WTC11 (cell line): ENCODE data around the gene MMP17.

Experiments used
- ATF3 ChIP-seq: sonication (generic); formaldehyde crosslinking; conservative IDR thresholded peaks from 2 replicates; pipeline ENCODE4 v1.8.1; 2022; ENCODE audit warnings: mild to moderate bottlenecking, missing genetic modification reagents
- CBFB ChIP-seq: sonication (generic); formaldehyde crosslinking; IDR thresholded peaks from 2 replicates; pipeline ENCODE4 v1.8.1; 2022; ENCODE audit warnings: mild to moderate bottlenecking, low read depth, missing genetic modification reagents
- CTCF ChIP-seq: fragments of 200-600 bp; IDR thresholded peaks from 2 replicates; pipeline ENCODE4 v1.8.0; 2022; ENCODE audit warnings: antibody characterized with exemption
- JUN ChIP-seq: sonication (generic); formaldehyde crosslinking; IDR thresholded peaks from 2 replicates; pipeline ENCODE4 v1.8.0; 2023; ENCODE audit warnings: mild to moderate bottlenecking, missing genetic modification reagents
- MAX ChIP-seq: sonication (generic); formaldehyde crosslinking; IDR thresholded peaks from 2 replicates; pipeline ENCODE4 v1.8.0; 2022; ENCODE audit warnings: mild to moderate bottlenecking, missing genetic modification reagents
- NFATC4 ChIP-seq: fragments of 250-450 bp; sonication (Bioruptor Pico); IDR thresholded peaks from 2 replicates; pipeline ENCODE4 v1.9.0; 2021; ENCODE audit warnings: mild to moderate bottlenecking
- NR2C2 ChIP-seq: sonication (generic); formaldehyde crosslinking; IDR thresholded peaks from 2 replicates; pipeline ENCODE4 v1.8.0; 2022; ENCODE audit warnings: mild to moderate bottlenecking, missing genetic modification reagents
- SP1 ChIP-seq: sonication (generic); formaldehyde crosslinking; conservative IDR thresholded peaks from 2 replicates; pipeline ENCODE4 v1.8.1; 2022; ENCODE audit warnings: missing genetic modification reagents
- TF ChIP-seq, protein P1 (sequence below): sonication (generic); formaldehyde crosslinking; IDR thresholded peaks from 2 replicates; pipeline ENCODE4 v1.8.0; 2022; ENCODE audit warnings: mild to moderate bottlenecking, missing genetic modification reagents
- TF ChIP-seq, protein P2 (sequence below): fragments of 250-450 bp; sonication (Bioruptor Pico); IDR thresholded peaks from 2 replicates; pipeline ENCODE4 v1.9.0; 2021; ENCODE audit warnings: moderate library complexity, mild to moderate bottlenecking, inconsistent platforms, borderline replicate concordance

- TF ChIP-seq CTCF: no peak
- TF ChIP-seq, protein P1, sequence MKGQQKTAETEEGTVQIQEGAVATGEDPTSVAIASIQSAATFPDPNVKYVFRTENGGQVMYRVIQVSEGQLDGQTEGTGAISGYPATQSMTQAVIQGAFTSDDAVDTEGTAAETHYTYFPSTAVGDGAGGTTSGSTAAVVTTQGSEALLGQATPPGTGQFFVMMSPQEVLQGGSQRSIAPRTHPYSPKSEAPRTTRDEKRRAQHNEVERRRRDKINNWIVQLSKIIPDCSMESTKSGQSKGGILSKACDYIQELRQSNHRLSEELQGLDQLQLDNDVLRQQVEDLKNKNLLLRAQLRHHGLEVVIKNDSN: no peak
- TF ChIP-seq, protein P2, sequence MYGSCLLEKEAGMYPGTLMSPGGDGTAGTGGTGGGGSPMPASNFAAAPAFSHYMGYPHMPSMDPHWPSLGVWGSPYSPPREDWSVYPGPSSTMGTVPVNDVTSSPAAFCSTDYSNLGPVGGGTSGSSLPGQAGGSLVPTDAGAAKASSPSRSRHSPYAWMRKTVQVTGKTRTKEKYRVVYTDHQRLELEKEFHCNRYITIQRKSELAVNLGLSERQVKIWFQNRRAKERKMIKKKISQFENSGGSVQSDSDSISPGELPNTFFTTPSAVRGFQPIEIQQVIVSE (CRISPR knock-in tag): no peak
- TF ChIP-seq NR2C2: no peak
- TF ChIP-seq SP1: no peak
- TF ChIP-seq NFATC4 (CRISPR knock-in tag): no peak
- TF ChIP-seq CBFB (CRISPR knock-in tag): no peak
- TF ChIP-seq JUN (CRISPR knock-in tag): no peak
- no peak for TF ChIP-seq MAX (CRISPR knock-in tag)
- no peak for TF ChIP-seq ATF3 (CRISPR knock-in tag)
These were observed 35.7 kb downstream of the MMP17 start for GRCh38 chr12:131863711-131864396.
